WTC11 (cell line): ENCODE measurements around the gene MYO16.

ENCODE experiments used
- E2F1 ChIP-seq: sonication (generic); formaldehyde crosslinking; IDR thresholded peaks from 2 replicates; pipeline ENCODE4 v1.8.0; 2022; ENCODE audit warnings: mild to moderate bottlenecking, missing genetic modification reagents
- IRF2 ChIP-seq: sonication (generic); formaldehyde crosslinking; IDR thresholded peaks from 2 replicates; pipeline ENCODE4 v1.8.0; 2022; ENCODE audit warnings: low read depth, missing genetic modification reagents, borderline replicate concordance
- NFE2L1 ChIP-seq: sonication (generic); formaldehyde crosslinking; IDR thresholded peaks from 2 replicates; pipeline ENCODE4 v1.8.1; 2023; ENCODE audit warnings: missing genetic modification reagents
- USF1 ChIP-seq: sonication (generic); formaldehyde crosslinking; IDR thresholded peaks from 2 replicates; pipeline ENCODE4 v1.8.0; 2022; ENCODE audit warnings: mild to moderate bottlenecking, missing genetic modification reagents
- USF2 ChIP-seq: sonication (generic); formaldehyde crosslinking; IDR thresholded peaks from 2 replicates; pipeline ENCODE4 v1.8.1; 2023; ENCODE audit warnings: mild to moderate bottlenecking, missing genetic modification reagents, moderate library complexity
- ZBTB21 ChIP-seq: sonication (generic); formaldehyde crosslinking; IDR thresholded peaks from 2 replicates; pipeline ENCODE4 v1.8.1; 2023; ENCODE audit warnings: mild to moderate bottlenecking, missing genetic modification reagents, borderline replicate concordance
- TF ChIP-seq, protein P1 (sequence below): fragments of 200-600 bp; IDR thresholded peaks from 2 replicates; pipeline ENCODE4 v1.8.0; 2022; ENCODE audit warnings: antibody characterized with exemption

DNA sequence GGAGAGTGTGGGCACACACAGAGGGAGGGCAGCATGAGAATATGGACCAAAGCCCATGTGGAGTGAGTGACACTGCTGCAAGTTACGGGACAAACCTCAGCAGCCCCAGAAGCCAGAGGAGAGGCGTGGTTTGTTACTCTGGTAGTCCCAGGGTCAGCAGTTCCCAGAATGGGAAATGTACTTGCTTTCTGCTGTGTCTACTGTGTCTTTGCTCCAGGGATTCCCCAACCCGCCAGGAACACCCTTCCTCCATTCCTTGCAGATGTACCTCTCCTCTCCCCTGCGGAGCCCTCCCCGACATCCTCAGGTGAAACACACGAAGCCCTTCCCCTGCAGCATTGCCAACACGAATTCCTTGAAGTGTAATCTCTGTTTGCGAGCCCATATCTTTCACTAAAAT is 47.2 kb downstream of the MYO16 start:
- TF ChIP-seq, protein P1, sequence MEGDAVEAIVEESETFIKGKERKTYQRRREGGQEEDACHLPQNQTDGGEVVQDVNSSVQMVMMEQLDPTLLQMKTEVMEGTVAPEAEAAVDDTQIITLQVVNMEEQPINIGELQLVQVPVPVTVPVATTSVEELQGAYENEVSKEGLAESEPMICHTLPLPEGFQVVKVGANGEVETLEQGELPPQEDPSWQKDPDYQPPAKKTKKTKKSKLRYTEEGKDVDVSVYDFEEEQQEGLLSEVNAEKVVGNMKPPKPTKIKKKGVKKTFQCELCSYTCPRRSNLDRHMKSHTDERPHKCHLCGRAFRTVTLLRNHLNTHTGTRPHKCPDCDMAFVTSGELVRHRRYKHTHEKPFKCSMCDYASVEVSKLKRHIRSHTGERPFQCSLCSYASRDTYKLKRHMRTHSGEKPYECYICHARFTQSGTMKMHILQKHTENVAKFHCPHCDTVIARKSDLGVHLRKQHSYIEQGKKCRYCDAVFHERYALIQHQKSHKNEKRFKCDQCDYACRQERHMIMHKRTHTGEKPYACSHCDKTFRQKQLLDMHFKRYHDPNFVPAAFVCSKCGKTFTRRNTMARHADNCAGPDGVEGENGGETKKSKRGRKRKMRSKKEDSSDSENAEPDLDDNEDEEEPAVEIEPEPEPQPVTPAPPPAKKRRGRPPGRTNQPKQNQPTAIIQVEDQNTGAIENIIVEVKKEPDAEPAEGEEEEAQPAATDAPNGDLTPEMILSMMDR = no peak
- TF ChIP-seq ZBTB21 (CRISPR knock-in tag) = no peak
- TF ChIP-seq NFE2L1 (CRISPR knock-in tag) = no peak
- TF ChIP-seq IRF2 (CRISPR knock-in tag) = no peak
- no peak for TF ChIP-seq USF2 (CRISPR knock-in tag)
- no peak for TF ChIP-seq E2F1 (CRISPR knock-in tag)
- TF ChIP-seq USF1 = no peak
